GM06990 (cell line): ENCODE data around the gene LRRC75A.
A peak's percentile ranks its signal among the peaks of the same experiment; 100 is the strongest.

ENCODE experiments used
- DNase-seq: peaks from one replicate; pipeline ENCODE4 v3.0.0-alpha.2; 2011; ENCODE audit not compliant: insufficient read length; ENCODE audit errors: extremely low read depth
- H3K27me3 ChIP-seq: replicated peaks from 2 replicates; pipeline ENCODE4 v1.6.0; 2011; ENCODE audit warnings: low read length; ENCODE audit not compliant: control insufficient read depth, insufficient read depth
- H3K36me3 ChIP-seq: 2 replicates; pipeline ENCODE4 v1.5.1; 2011; ENCODE audit warnings: low read length; ENCODE audit not compliant: control insufficient read depth, insufficient read depth
- H3K4me3 ChIP-seq: replicated peaks from 2 replicates; pipeline ENCODE4 v1.5.1; 2011; ENCODE audit warnings: low read depth, mild to moderate bottlenecking, control low read depth, low read length
- TF ChIP-seq, protein P1 (sequence below): IDR thresholded peaks from 2 replicates; pipeline ENCODE4 v1.5.1; 2011; ENCODE audit warnings: low read length, control low read depth, mild to moderate bottlenecking, inconsistent platforms; ENCODE audit not compliant: insufficient read depth, poor library complexity, severe bottlenecking

The LRRC75A gene

DNA sequence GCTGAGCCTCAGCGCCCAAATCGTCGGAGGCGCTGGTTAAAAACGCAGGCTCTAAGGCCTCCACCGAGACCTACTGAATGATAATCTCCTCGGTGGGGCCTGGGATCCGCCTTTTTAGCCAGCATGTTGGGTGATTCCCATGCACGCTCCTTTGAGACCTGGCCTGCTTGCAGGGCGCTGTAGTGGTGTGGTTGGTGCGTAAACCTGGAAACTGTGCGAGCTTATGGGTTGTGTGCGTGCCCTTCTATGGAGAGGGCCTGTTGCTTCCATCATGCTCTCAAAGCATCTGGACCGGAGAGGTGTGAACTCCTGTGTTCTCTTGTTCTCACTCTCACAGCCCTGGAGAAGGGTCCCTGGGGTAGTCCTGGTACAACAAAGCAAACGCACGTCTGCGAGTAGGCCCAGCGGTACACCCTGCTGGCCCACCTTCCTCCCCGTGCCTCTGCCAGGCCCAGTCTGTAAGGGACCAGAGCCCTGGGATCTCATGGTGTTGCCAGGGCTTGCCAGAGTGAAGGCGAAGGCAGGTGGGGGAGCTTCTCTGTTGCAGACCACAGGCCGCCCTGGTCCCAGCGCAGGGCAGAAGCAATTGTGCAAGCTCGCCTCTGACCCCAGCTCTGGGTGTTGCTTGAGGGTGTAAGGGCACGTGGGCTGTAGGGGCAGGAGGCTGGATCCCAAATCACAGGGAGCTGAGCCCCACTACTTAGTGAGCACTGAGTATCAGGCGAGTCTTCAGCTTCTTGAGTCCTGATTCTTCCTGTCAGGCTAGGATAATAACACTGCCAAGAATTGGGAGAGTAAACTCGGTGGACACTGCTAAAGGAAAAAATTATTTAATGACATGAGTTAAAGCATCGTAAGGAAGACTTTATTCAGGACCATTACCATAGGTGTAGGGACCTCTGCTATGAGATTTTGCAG, 879 bp upstream of the LRRC75A start:
- TF ChIP-seq, protein P1, sequence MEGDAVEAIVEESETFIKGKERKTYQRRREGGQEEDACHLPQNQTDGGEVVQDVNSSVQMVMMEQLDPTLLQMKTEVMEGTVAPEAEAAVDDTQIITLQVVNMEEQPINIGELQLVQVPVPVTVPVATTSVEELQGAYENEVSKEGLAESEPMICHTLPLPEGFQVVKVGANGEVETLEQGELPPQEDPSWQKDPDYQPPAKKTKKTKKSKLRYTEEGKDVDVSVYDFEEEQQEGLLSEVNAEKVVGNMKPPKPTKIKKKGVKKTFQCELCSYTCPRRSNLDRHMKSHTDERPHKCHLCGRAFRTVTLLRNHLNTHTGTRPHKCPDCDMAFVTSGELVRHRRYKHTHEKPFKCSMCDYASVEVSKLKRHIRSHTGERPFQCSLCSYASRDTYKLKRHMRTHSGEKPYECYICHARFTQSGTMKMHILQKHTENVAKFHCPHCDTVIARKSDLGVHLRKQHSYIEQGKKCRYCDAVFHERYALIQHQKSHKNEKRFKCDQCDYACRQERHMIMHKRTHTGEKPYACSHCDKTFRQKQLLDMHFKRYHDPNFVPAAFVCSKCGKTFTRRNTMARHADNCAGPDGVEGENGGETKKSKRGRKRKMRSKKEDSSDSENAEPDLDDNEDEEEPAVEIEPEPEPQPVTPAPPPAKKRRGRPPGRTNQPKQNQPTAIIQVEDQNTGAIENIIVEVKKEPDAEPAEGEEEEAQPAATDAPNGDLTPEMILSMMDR = no peak
- Histone ChIP-seq H3K27me3 (peaks cover 4% of the 10 kb centered on the region), H3K36me3 (no peaks in the 10 kb centered on the region), H3K4me3 (no peak overlapping the region)
- DNase-seq = no peak

GRCh38 chr17:16491131-16491702, 776 bp downstream of the LRRC75A start:
- TF ChIP-seq, protein P1 = no peak
- no peak for DNase-seq
- H3K27me3 ChIP-seq = peaks cover 4% of the 10 kb centered on the region
- no peaks in the 10 kb centered on the region for H3K36me3 ChIP-seq
- H3K4me3 ChIP-seq = peak overlapping the region; percentile 33; the same call in 1 of the 2 replicates

GRCh38 chr17:16489431-16489830, 2.6 kb downstream of the LRRC75A start:
- Histone ChIP-seq H3K36me3 (no peaks in the 10 kb centered on the region), H3K4me3 (no peak overlapping the region), H3K27me3 (peaks cover 4% of the 10 kb centered on the region)
- TF ChIP-seq, protein P1 = no peak
- no peak for DNase-seq

GRCh38 chr17:16488968-16489337, 3.0 kb downstream of the LRRC75A start:
- no peak for DNase-seq
- no peak overlapping the region for H3K4me3 ChIP-seq
- TF ChIP-seq, protein P1 = no peak
- H3K36me3 ChIP-seq = no peaks in the 10 kb centered on the region
- H3K27me3 ChIP-seq = peaks cover 4% of the 10 kb centered on the region

DNA sequence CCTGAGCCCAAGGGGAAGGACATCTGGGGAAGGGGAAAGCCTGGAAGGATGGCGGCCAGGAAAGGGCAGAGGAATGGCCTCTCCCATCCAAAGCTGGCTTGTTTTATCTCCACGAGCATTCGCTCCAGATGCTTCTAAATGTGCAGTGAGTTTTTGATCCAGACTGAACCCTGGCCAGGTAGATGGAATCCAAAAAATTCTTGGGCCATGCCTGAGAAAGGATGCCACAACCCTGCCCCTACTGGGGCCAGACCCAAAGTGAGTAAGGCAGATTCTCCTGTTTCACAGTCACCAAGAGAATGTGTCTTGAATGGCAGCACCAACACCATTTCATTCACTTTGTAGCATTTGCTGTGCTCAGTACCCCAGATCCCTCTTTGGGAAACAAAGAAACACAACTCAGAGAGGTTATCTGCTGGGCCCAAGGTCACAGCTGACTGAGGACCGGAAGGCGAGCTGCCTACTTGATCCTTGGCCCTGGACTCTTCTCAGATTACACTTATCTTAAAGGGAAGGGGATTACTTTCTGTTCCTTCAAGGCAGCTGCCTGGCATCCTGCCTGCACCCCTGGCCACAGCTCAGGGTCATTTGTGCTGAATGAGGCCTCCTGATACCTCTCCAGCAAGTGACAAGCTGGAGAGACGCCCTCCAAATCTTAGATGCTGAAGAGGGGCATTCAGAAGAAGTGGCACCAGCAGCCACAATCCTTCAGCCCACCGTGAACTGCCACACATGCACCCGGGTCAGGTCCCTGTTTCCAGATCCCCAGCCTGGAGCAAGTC, 3.6 kb downstream of the LRRC75A start:
- no peaks in the 10 kb centered on the region for H3K36me3 ChIP-seq
- no peak overlapping the region for H3K4me3 ChIP-seq
- TF ChIP-seq, protein P1 = no peak
- peaks cover 4% of the 10 kb centered on the region for H3K27me3 ChIP-seq
- no peak for DNase-seq
